ENCODE measurements around the gene SGCA.

- TF ChIP-seq CTCF (conservative IDR thresholded peaks at IDR 0.05; ENCODE audit: low read depth, low read length), result no peak
- no peak for TF ChIP-seq EZH2 (IDR thresholded peaks at IDR 0.05; ENCODE audit: low read length, unreplicated experiment)
Observed at GRCh38 chr17:50218771-50219315, 53.0 kb downstream of the SGCA start.
